CD4-positive, alpha-beta memory T cell (primary cell): ENCODE results near the gene HOXA13. TPM values are rescaled to one million over a fixed set of nuclear protein-coding genes. Genes with fewer than 3 reads are reported as not detected.

Experiments used
- CTCF ChIA-PET: fragments of 350-600 bp; sonication (Branson Sonifier 250); formaldehyde crosslinking; loops from one replicate; lab custom pipeline; 2021; ENCODE audit warnings: inconsistent platforms; ENCODE audit not compliant: partially characterized antibody; lab: Charles Lee
- POLR2A ChIA-PET: fragments of 350-600 bp; sonication (Branson Sonifier 250); formaldehyde crosslinking; loops from one replicate; lab custom pipeline; 2021; ENCODE audit not compliant: partially characterized antibody; lab: Charles Lee
- DNase-seq, 5 donors: peaks; one replicate each; pipeline versions ENCODE4 v3.0.0 to v3.0.0-alpha.2; 2020 to 2022; ENCODE audit warnings: mixed read lengths in 1 of 5
- H3K27ac ChIP-seq: one replicate; pipeline ENCODE4 v1.7.0; 2013; ENCODE audit warnings: low read depth, low read length
- H3K27me3 ChIP-seq: 2 replicates; pipeline ENCODE4 v1.7.0; 2013; ENCODE audit warnings: mild to moderate bottlenecking, low read length, moderate library complexity; ENCODE audit not compliant: insufficient read depth
- H3K36me3 ChIP-seq: 2 replicates; pipeline ENCODE4 v1.7.0; 2013; ENCODE audit warnings: mild to moderate bottlenecking, low read length, moderate library complexity; ENCODE audit not compliant: insufficient read depth
- H3K4me1 ChIP-seq: 2 replicates; pipeline ENCODE4 v1.7.0; 2013; ENCODE audit warnings: mild to moderate bottlenecking, low read length, moderate library complexity; ENCODE audit not compliant: insufficient read depth
- H3K4me3 ChIP-seq, 2 donors: one replicate each; pipeline ENCODE4 v1.7.0; 2013; ENCODE audit warnings: low read length in 2 of 2, mild to moderate bottlenecking in 1 of 2
- H3K9me3 ChIP-seq, 2 donors: one replicate each; pipeline ENCODE4 v1.7.0; 2013; ENCODE audit warnings: low read length in 2 of 2, control low read depth in 1 of 2; ENCODE audit not compliant: control insufficient read depth in 1 of 2
- H3K27ac Mint-ChIP-seq, 7 donors: one replicate each; pipeline ENCODE4 v1.8.0; 2020 to 2021; ENCODE audit warnings: mixed read lengths in 7 of 7, mild to moderate bottlenecking in 6 of 7, inconsistent platforms in 3 of 7, moderate library complexity in 3 of 7
- H3K27me3 Mint-ChIP-seq, 2 donors: one replicate each; pipeline ENCODE4 v1.8.0; 2020 to 2021; ENCODE audit warnings: mixed read lengths in 2 of 2
- H3K36me3 Mint-ChIP-seq, 2 donors: one replicate each; pipeline ENCODE4 v1.8.0; 2020 to 2021; ENCODE audit warnings: mixed read lengths in 2 of 2, inconsistent platforms in 1 of 2, mild to moderate bottlenecking in 1 of 2
- H3K4me1 Mint-ChIP-seq, 4 donors: one replicate each; pipeline ENCODE4 v1.8.0; 2020 to 2021; ENCODE audit warnings: mixed read lengths in 4 of 4, mild to moderate bottlenecking in 1 of 4
- H3K4me3 Mint-ChIP-seq, 8 donors: one replicate each; pipeline ENCODE4 v1.8.0; 2020 to 2021; ENCODE audit warnings: mixed read lengths in 8 of 8, mild to moderate bottlenecking in 7 of 8, moderate library complexity in 6 of 8, inconsistent platforms in 3 of 8
- H3K9me3 Mint-ChIP-seq, 8 donors: one replicate each; pipeline ENCODE4 v1.8.0; 2020 to 2021; ENCODE audit warnings: mixed read lengths in 8 of 8, mild to moderate bottlenecking in 5 of 8, inconsistent platforms in 3 of 8, moderate library complexity in 1 of 8
- intact Hi-C: fragments of 100-400 bp; cut with micrococcal nuclease; formaldehyde crosslinking; loops from one replicate; pipeline ENCODE4 v1.15.1; 2023
- polyA plus RNA-seq, 2 donors: library from polyadenylated mRNA; unstranded; fragments of 300-500 nt; fragmentation: Illumina TruSeq; gene quantifications; one replicate each; pipeline ENCODE4 v1.2.3, GENCODE V29; 2021
- total RNA-seq, 2 experiments: library from RNA; stranded (reverse); gene quantifications; one replicate each; pipeline ENCODE4 v1.2.3, GENCODE V29; 2021

HOXA13 gene
- total and polyA plus RNA-seq, 4 experiments from 2014 or later: not detected

- POLR2A ChIA-PET: no interaction called here
- intact Hi-C loops: loop anchor here (1.0 to 5.0 kb wide), 2 partner anchors 367 to 810 kb away; no protein-coding TSS in a partner anchor
Measured at GRCh38 chr7:27209933-27210440, 10.1 kb upstream of the HOXA13 start.

GRCh38 chr7:27208998-27209397 is 9.1 kb upstream of the HOXA13 start:
- no peak overlapping the region for H3K27ac Mint-ChIP-seq
- H3K36me3 ChIP-seq: no peaks in the 10 kb centered on the region
- DNase-seq: no peak
- POLR2A ChIA-PET: interaction anchor here (1.5 kb wide), 1 partner anchor 13 kb away, joined by 4 read pairs; no protein-coding TSS in a partner anchor
- intact Hi-C loops: no loop called here
- H3K4me1 ChIP-seq: peaks cover 15% of the 10 kb centered on the region
- H3K9me3 ChIP-seq: no peaks in the 10 kb centered on the region
- CTCF ChIA-PET: interaction anchor here (0.7 to 1.6 kb wide), 5 partner anchors 8 to 368 kb away, joined by 3 to 4 read pairs (median 3); no protein-coding TSS in a partner anchor
- peaks cover 0 to 7% (median 0%) of the 10 kb centered on the region in 8 donors for H3K9me3 Mint-ChIP-seq
- H3K27ac ChIP-seq: no peak overlapping the region
- peaks cover 69 to 83% of the 10 kb centered on the region in 2 donors for H3K27me3 Mint-ChIP-seq
- H3K4me1 Mint-ChIP-seq: peaks cover 12 to 30% (median 23%) of the 10 kb centered on the region in 4 donors
- H3K36me3 Mint-ChIP-seq: no peaks in the 10 kb centered on the region
- no peak overlapping the region for H3K4me3 Mint-ChIP-seq
- H3K27me3 ChIP-seq: peaks cover 58% of the 10 kb centered on the region
- H3K4me3 ChIP-seq: no peak overlapping the region

More at GRCh38 chr7:27209933-27210440, 10.1 kb upstream of the HOXA13 start:
- peaks cover 11% of the 10 kb centered on the region for H3K4me1 ChIP-seq
- no peaks in the 10 kb centered on the region for H3K9me3 ChIP-seq
- H3K36me3 ChIP-seq: no peaks in the 10 kb centered on the region
- H3K27me3 ChIP-seq: peaks cover 48% of the 10 kb centered on the region
- DNase-seq: no peak
- H3K4me1 Mint-ChIP-seq: peaks cover 8 to 26% (median 18%) of the 10 kb centered on the region in 4 donors
- H3K9me3 Mint-ChIP-seq: peaks cover 0 to 5% (median 0%) of the 10 kb centered on the region in 8 donors
- CTCF ChIA-PET: interaction anchor here (1.1 to 2.6 kb wide), 9 partner anchors 12 to 886 kb away, joined by 3 to 12 read pairs (median 4); no protein-coding TSS in a partner anchor
- H3K27me3 Mint-ChIP-seq: peaks cover 65 to 81% of the 10 kb centered on the region in 2 donors
- no peak overlapping the region for H3K27ac Mint-ChIP-seq
- no peak overlapping the region for H3K27ac ChIP-seq
- H3K4me3 ChIP-seq: no peak overlapping the region
- no peaks in the 10 kb centered on the region for H3K36me3 Mint-ChIP-seq
- H3K4me3 Mint-ChIP-seq: peak overlapping the region in 4 of 8 donors; percentile 47 to 72 (median 61)

DNA sequence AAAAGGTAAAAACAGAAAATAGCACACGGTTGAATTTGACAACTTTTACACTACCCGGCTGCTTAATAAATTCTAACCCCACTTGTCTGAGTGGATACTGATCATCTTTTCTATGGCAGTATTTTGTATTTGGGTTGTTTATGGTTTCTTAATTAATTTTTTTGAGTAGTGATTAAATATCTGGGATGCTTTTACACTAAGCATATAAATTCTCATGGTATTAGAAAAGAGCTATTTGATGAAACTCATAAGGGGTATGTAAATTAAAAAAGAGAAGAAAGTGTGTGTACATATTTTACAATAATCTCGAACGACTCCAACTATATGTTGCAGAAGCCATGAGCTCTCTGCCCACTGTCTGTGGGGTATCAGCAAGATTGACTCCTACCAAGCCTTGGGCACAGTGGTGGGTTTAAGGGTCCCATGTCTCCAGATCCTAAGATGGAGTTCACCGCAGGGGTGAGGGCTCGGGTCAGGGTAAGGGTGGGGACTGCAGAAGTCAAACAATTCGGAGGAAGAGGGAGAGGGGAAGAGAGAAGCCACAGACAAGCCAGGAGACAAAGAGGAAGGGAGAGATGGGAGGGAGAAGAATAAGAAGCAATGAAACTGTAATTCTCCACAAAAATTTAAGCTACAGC is 7.6 kb upstream of the HOXA13 start:
- Histone ChIP-seq H3K4me1 (peaks cover 15% of the 10 kb centered on the region), H3K4me3 (no peak overlapping the region), H3K9me3 (no peaks in the 10 kb centered on the region), H3K36me3 (no peaks in the 10 kb centered on the region), H3K27me3 (peaks cover 65% of the 10 kb centered on the region), H3K27ac (no peak overlapping the region)
- no peak overlapping the region for H3K27ac Mint-ChIP-seq
- ChIA-PET POLR2A (interaction anchor here (1.1 to 1.5 kb wide), 2 partner anchors 11 to 456 kb away, joined by 3 to 4 read pairs; partner anchors contain the start of gene HIBADH), CTCF (interaction anchor here (1.0 to 1.3 kb wide), 2 partner anchors 28 to 575 kb away, joined by 3 to 8 read pairs; no protein-coding TSS in a partner anchor)
- intact Hi-C loops: no loop called here
- peaks cover 12 to 30% (median 21%) of the 10 kb centered on the region in 4 donors for H3K4me1 Mint-ChIP-seq
- no peak overlapping the region for H3K4me3 Mint-ChIP-seq
- no peaks in the 10 kb centered on the region for H3K36me3 Mint-ChIP-seq
- peaks cover 0 to 7% (median 0%) of the 10 kb centered on the region in 8 donors for H3K9me3 Mint-ChIP-seq
- DNase-seq: no peak
- H3K27me3 Mint-ChIP-seq: peaks cover 70 to 88% of the 10 kb centered on the region in 2 donors

DNA sequence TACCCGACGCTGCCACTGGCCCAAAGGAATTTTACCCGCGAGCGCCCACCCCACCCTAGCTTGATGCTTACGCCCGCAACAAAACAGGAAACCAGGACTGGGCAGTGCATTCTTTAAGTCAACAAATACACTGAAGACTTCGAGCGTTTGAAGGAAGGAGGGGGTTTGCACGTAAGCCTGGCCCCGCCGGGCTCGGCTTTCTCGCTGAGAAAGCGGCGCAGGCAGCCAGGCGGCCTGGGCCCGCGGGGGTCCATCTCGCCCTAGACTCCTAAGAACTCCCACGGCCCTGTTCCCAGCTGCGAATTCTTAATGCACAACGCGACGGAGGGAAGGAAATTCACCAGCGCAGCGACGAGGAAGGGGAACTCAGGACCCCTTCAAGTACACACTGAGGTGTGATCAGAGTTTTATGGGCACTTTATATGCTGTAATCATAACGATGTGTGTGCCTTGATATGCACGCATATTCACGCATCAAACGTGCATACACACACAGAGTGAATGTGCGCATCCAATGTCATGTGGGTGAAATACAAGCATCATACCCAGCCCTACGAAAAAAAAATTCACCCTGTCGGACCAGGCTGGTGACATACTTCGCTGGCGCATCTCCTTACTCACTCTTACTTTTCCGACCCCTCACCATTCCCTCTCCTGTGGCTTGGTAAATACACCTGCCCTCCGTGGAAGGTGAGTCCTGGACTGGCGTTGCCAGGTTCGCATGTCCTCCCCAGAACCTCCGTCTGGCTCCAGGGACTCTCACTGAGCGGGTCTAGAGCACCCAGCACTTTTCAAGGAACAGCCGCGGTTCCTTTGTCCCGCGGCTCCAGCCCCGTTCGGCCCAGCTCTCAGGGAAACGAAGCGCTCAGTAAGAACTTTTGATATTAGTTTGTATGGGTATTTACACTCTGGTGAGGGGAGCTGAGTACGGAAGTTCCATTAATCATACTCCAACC is 5.7 kb upstream of the HOXA13 start:
- Mint-ChIP-seq H3K4me3 (peak overlapping the region in 6 of 8 donors; percentile 32 to 68 (median 52)), H3K4me1 (peaks cover 24 to 45% (median 33%) of the 10 kb centered on the region in 4 donors), H3K27me3 (peaks cover 70 to 87% of the 10 kb centered on the region in 2 donors), H3K36me3 (no peaks in the 10 kb centered on the region), H3K27ac (peak overlapping the region in 2 of 7 donors; percentile 35 to 75), H3K9me3 (peaks cover 0 to 7% (median 0%) of the 10 kb centered on the region in 8 donors)
- no peaks in the 10 kb centered on the region for H3K36me3 ChIP-seq
- ChIA-PET CTCF (interaction anchor here (2.5 kb wide), 1 partner anchor 10 kb away, joined by 9 read pairs; no protein-coding TSS in a partner anchor), POLR2A (no interaction called here)
- H3K4me3 ChIP-seq: no peak overlapping the region
- peaks cover 26% of the 10 kb centered on the region for H3K4me1 ChIP-seq
- intact Hi-C loops: no loop called here
- H3K9me3 ChIP-seq: no peaks in the 10 kb centered on the region
- no peak for DNase-seq
- peaks cover 68% of the 10 kb centered on the region for H3K27me3 ChIP-seq
- no peak overlapping the region for H3K27ac ChIP-seq

GRCh38 chr7:27204851-27205322 is 5.0 kb upstream of the HOXA13 start:
- CTCF ChIA-PET: interaction anchor here (2.5 kb wide), 1 partner anchor 9 kb away, joined by 9 read pairs; no protein-coding TSS in a partner anchor
- peaks cover 24 to 45% (median 31%) of the 10 kb centered on the region in 4 donors for H3K4me1 Mint-ChIP-seq
- Histone ChIP-seq H3K9me3 (no peaks in the 10 kb centered on the region), H3K27ac (no peak overlapping the region), H3K4me3 (no peak overlapping the region), H3K36me3 (no peaks in the 10 kb centered on the region), H3K4me1 (peaks cover 28% of the 10 kb centered on the region), H3K27me3 (peaks cover 68% of the 10 kb centered on the region)
- peaks cover 0 to 5% (median 0%) of the 10 kb centered on the region in 8 donors for H3K9me3 Mint-ChIP-seq
- H3K36me3 Mint-ChIP-seq: no peaks in the 10 kb centered on the region
- H3K27me3 Mint-ChIP-seq: peaks cover 68 to 84% of the 10 kb centered on the region in 2 donors
- peak overlapping the region in 4 of 8 donors; percentile 0 to 54 (median 40) for H3K4me3 Mint-ChIP-seq
- POLR2A ChIA-PET: no interaction called here
- intact Hi-C loops: no loop called here
- DNase-seq: no peak
- H3K27ac Mint-ChIP-seq: peak overlapping the region in 2 of 7 donors; percentile 17 to 33

- Mint-ChIP-seq H3K27ac (peak overlapping the region in 3 of 7 donors; percentile 2 to 50 (median 33)), H3K4me1 (peaks cover 25 to 50% (median 33%) of the 10 kb centered on the region in 4 donors), H3K9me3 (peaks cover 0 to 5% (median 0%) of the 10 kb centered on the region in 8 donors), H3K27me3 (peaks cover 70 to 80% of the 10 kb centered on the region in 2 donors), H3K36me3 (no peaks in the 10 kb centered on the region), H3K4me3 (peak overlapping the region in 3 of 8 donors; percentile 0 to 27 (median 3))
- Histone ChIP-seq H3K36me3 (no peaks in the 10 kb centered on the region), H3K9me3 (no peaks in the 10 kb centered on the region), H3K4me3 (no peak overlapping the region), H3K27me3 (peaks cover 69% of the 10 kb centered on the region), H3K4me1 (peaks cover 30% of the 10 kb centered on the region), H3K27ac (no peak overlapping the region)
- POLR2A ChIA-PET: interaction anchor here (1.2 kb wide), 1 partner anchor 21 kb away, joined by 3 read pairs; no protein-coding TSS in a partner anchor
- intact Hi-C loops: no loop called here
- CTCF ChIA-PET: interaction anchor here (2.5 kb wide), 1 partner anchor 8 kb away, joined by 9 read pairs; no protein-coding TSS in a partner anchor
- DNase-seq: no peak
Measured at GRCh38 chr7:27203964-27204594, 4.2 kb upstream of the HOXA13 start.
